Kidney (tissue), 14 donors: ENCODE results near the gene CADPS. TPM values are rescaled to one million over a fixed set of nuclear protein-coding genes. Genes with fewer than 3 reads are reported as not detected.

Experiments
- DNase-seq, 5 donors: peaks; one replicate each; pipeline ENCODE4 v3.0.0-alpha.2; 2013 to 2020
- FAIRE-seq: peaks from 2 replicates; lab custom pipeline; 2012; peaks lifted over from hg19 to GRCh38; lab: Jason Lieb, UNC
- H3K27ac ChIP-seq, 2 donors: one replicate each; pipeline ENCODE4 v1.7.0; 2013; ENCODE audit warnings: low read depth in 2 of 2, low read length in 2 of 2, inconsistent platforms in 1 of 2
- H3K27me3 ChIP-seq: one replicate; pipeline ENCODE4 v1.7.1; 2013; ENCODE audit warnings: low read length, inconsistent platforms; ENCODE audit not compliant: control insufficient read depth, insufficient read depth
- H3K36me3 ChIP-seq, 3 donors: one replicate each; pipeline versions ENCODE4 v1.7.0 to v1.7.1; 2013; ENCODE audit warnings: low read length in 3 of 3, control low read depth in 1 of 3, inconsistent platforms in 1 of 3; ENCODE audit not compliant: insufficient read depth in 3 of 3, control insufficient read depth in 2 of 3
- H3K4me1 ChIP-seq, 3 donors: one replicate each; pipeline versions ENCODE4 v1.7.0 to v1.7.1; 2013; ENCODE audit warnings: low read length in 3 of 3, inconsistent platforms in 1 of 3, low read depth in 1 of 3; ENCODE audit not compliant: control insufficient read depth in 2 of 3, insufficient read depth in 2 of 3
- H3K4me3 ChIP-seq, 3 donors: one replicate each; pipeline versions ENCODE4 v1.7.0 to v1.8.1; 2013; ENCODE audit warnings: low read length in 3 of 3, control low read depth in 1 of 3, inconsistent platforms in 1 of 3
- H3K9ac ChIP-seq, 3 donors: one replicate each; pipeline versions ENCODE4 v1.7.0 to v1.7.1; 2013; ENCODE audit warnings: low read length in 3 of 3, control low read depth in 1 of 3, inconsistent platforms in 1 of 3
- H3K9me3 ChIP-seq, 3 donors: one replicate each; pipeline versions ENCODE4 v1.7.0 to v1.7.1; 2013; ENCODE audit warnings: low read length in 3 of 3, control low read depth in 1 of 3, inconsistent platforms in 1 of 3; ENCODE audit not compliant: control insufficient read depth in 2 of 3, insufficient read depth in 1 of 3
- intact Hi-C: fragments of 100-400 bp; cut with DNase I; formaldehyde crosslinking; loops from one replicate; pipeline ENCODE4 v1.11.1; 2022
- polyA plus RNA-seq: library from polyadenylated mRNA; stranded (reverse); fragments of 350-450 nt; fragmentation: Illumina TruSeq; extraction: RNeasy Lipid Tissue Mini Kit (QIAGEN cat#74804); gene quantifications from one replicate; pipeline ENCODE4 v1.2.3, GENCODE V29; 2014; ENCODE audit warnings: low read depth, low replicate concordance; ENCODE audit not compliant: insufficient read depth
- total RNA-seq: library from RNA; stranded (reverse); fragmentation: NEBNext Ultra II Directional; extraction: Animal tissue kit (Norgen Biotek cat#: 25700); gene quantifications from one replicate; pipeline ENCODE4 v1.2.1, GENCODE V29; 2021
- TF ChIP-seq, protein P1 (sequence below): IDR thresholded peaks from 3 replicates; pipeline ENCODE4 v1.5.1; 2012; ENCODE audit warnings: mild to moderate bottlenecking, moderate library complexity, borderline replicate concordance; ENCODE audit not compliant: insufficient read depth; ENCODE audit errors: extremely low read depth
- donor health status: control.
- donor health status: control.
- donor health status: control.
- donor health status: control.
- donor health status: control.
- donor health status: DM: yes; HTN: yes; CAD: no.
- donor health status: Normal renal cell carcinoma (clear cell type).

CADPS gene
- total and polyA plus RNA-seq, 2 donors from 2014 or later, result 0.98 TPM; not detected in 1

DNA sequence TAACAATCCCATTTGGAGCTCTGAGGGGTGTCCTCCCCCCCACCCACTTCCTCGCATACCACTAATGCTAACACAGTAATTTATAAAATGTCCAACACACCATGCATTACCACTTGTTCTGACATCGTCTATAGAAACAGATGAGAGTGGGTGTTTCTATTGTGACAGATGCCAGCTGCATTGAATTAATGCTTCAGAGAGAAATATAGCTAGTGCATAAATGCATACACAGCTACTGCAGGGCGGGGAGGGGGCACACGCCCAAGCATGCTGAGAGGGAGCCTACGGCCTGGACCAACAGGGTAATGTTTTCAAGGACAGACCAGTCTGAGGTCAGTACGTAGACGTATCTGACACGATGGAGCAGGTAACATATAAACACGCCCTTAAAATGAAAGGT, 395.9 kb downstream of the CADPS start:
- no peaks in the 10 kb centered on the region for H3K27me3 ChIP-seq
- no peak overlapping the region for H3K4me3 ChIP-seq
- H3K9ac ChIP-seq, result no peak overlapping the region
- TF ChIP-seq, protein P1, sequence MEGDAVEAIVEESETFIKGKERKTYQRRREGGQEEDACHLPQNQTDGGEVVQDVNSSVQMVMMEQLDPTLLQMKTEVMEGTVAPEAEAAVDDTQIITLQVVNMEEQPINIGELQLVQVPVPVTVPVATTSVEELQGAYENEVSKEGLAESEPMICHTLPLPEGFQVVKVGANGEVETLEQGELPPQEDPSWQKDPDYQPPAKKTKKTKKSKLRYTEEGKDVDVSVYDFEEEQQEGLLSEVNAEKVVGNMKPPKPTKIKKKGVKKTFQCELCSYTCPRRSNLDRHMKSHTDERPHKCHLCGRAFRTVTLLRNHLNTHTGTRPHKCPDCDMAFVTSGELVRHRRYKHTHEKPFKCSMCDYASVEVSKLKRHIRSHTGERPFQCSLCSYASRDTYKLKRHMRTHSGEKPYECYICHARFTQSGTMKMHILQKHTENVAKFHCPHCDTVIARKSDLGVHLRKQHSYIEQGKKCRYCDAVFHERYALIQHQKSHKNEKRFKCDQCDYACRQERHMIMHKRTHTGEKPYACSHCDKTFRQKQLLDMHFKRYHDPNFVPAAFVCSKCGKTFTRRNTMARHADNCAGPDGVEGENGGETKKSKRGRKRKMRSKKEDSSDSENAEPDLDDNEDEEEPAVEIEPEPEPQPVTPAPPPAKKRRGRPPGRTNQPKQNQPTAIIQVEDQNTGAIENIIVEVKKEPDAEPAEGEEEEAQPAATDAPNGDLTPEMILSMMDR, result no peak
- intact Hi-C loops, result no loop called here
- H3K4me1 ChIP-seq, result no peaks in the 10 kb centered on the region
- FAIRE-seq, result no peak
- no peak overlapping the region for H3K27ac ChIP-seq
- no peaks in the 10 kb centered on the region for H3K36me3 ChIP-seq
- no peak for DNase-seq
- no peaks in the 10 kb centered on the region for H3K9me3 ChIP-seq

DNA sequence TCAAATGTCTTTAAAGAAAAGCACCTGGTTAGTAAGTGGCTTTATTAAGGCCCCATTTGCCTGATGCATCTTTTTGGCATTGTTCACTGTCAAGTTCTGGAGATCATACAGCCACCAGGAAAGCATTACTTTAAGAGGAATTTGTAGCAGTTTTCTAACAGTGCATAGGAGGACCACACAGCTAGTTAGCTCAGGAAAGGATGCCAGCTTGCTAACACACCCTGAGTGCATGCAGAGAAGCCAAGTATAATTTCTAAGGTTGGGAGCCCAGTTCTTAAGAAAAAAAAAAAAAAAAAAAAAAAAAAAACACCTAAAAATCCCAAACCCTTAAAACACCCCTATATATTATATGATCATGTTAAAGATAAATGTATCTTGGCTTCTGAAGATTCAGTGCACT, 399.9 kb downstream of the CADPS start:
- TF ChIP-seq, protein P1, result no peak
- H3K9ac ChIP-seq, result no peak overlapping the region
- H3K9me3 ChIP-seq, result no peaks in the 10 kb centered on the region
- no peak overlapping the region for H3K27ac ChIP-seq
- intact Hi-C loops, result no loop called here
- DNase-seq (no peak), FAIRE-seq (no peak)
- no peaks in the 10 kb centered on the region for H3K36me3 ChIP-seq
- no peak overlapping the region for H3K4me3 ChIP-seq
- H3K27me3 ChIP-seq, result no peaks in the 10 kb centered on the region
- no peaks in the 10 kb centered on the region for H3K4me1 ChIP-seq

DNA sequence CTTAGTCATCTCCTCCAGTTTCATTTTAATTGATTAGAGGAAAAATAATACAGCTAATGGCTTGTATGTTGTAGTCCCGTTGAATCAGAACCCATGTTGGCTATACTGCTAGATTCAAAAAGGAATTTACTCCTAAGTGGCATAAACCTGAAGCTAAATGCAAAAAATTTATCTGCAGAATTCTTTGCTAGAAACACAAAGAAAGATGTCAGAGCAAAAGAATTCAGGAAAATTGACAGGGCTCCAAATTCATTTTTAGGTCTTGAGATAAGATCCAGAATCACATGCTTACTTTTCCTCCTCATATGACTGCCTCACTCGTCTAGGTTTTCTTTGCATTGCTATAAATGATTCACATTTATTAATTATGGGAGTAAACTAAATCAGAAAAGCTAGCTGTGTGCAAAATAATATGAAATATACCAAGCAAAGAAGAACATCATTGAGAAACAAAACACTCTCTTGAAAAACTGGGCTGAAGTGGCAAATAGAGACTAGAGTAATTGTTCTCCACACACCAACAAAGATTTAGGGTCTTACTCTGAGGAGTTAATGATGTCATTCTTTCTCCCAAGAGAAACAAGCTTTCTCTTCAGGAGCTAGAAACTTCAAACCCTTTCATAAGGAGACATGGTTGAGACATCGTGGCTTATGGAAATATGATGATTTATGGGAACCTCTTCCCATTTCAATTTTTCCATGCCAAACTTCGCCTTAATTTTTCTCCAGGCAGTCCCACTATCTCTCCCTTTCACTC, 407.1 kb downstream of the CADPS start:
- intact Hi-C loops, result no loop called here
- TF ChIP-seq, protein P1, result no peak
- DNase-seq (no peak), FAIRE-seq (no peak)
- no peak overlapping the region for H3K4me3 ChIP-seq
- no peaks in the 10 kb centered on the region for H3K36me3 ChIP-seq
- no peaks in the 10 kb centered on the region for H3K4me1 ChIP-seq
- H3K9me3 ChIP-seq, result no peaks in the 10 kb centered on the region
- H3K27me3 ChIP-seq, result no peaks in the 10 kb centered on the region
- H3K9ac ChIP-seq, result no peak overlapping the region
- no peak overlapping the region for H3K27ac ChIP-seq
